ENCODE data around the gene SLC8A1.

- TF ChIP-seq, protein P1, sequence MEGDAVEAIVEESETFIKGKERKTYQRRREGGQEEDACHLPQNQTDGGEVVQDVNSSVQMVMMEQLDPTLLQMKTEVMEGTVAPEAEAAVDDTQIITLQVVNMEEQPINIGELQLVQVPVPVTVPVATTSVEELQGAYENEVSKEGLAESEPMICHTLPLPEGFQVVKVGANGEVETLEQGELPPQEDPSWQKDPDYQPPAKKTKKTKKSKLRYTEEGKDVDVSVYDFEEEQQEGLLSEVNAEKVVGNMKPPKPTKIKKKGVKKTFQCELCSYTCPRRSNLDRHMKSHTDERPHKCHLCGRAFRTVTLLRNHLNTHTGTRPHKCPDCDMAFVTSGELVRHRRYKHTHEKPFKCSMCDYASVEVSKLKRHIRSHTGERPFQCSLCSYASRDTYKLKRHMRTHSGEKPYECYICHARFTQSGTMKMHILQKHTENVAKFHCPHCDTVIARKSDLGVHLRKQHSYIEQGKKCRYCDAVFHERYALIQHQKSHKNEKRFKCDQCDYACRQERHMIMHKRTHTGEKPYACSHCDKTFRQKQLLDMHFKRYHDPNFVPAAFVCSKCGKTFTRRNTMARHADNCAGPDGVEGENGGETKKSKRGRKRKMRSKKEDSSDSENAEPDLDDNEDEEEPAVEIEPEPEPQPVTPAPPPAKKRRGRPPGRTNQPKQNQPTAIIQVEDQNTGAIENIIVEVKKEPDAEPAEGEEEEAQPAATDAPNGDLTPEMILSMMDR (IDR thresholded peaks at IDR 0.05), result no peak
- TF ChIP-seq POLR2A (IDR thresholded peaks at IDR 0.05) (no peak), EP300 (IDR thresholded peaks at IDR 0.05) (no peak)
Measured at GRCh38 chr2:40093021-40093675, 358.7 kb downstream of the SLC8A1 start.

Data from upper lobe of left lung (tissue), 4 donors.